DMS153 (cell line): ENCODE measurements around the gene NAT14.
"Not testable (repeated sequence)": the region's sequence is repeated elsewhere in the genome, so short reads cannot be mapped to it uniquely, and the experiment has no call there.

Source experiments
- DNase-seq: peaks from one replicate; lab custom pipeline; 2025; lab: John Stamatoyannopoulos, UW

The NAT14 gene

DNA sequence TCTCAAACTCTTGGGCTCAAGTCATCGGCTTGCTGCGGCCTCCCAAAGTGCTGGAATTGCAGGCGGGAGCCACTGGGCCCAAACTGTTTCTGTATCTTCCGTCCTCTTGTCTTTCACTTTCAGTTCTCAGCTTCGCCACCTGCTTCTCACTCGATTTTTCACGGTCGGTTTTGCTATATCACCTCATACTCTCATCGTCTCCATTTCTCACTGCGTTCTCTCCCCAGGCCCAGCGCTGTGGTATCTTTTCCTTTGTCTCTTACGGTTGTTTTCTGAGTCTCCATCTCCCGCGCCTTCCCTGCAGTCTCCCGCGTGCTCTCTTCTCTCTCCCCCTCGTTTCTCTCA is 18.1 kb downstream of the NAT14 start:
- DNase-seq, result peak; percentile 29

GRCh38 chr19:55503502-55504251 is 18.7 kb downstream of the NAT14 start:
- DNase-seq, result peak; percentile 93

DNA sequence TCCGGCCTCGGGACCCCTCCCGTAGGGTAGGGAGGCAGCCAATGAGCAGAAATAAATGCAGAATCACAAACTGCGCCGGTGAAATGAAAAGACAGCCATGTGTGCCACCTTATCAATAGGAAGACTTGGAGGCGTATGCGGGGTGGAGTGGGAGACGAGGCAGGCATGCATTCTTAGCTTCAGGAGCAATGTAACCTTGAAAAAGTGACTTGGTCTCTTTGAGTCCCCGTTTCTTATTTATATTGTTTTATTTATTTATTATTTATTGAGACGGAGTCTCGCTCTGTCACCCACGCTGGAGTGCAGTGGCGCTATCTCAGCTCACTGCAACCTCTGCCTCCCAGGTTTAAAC is 19.2 kb downstream of the NAT14 start:
- DNase-seq, result no peak

DNA sequence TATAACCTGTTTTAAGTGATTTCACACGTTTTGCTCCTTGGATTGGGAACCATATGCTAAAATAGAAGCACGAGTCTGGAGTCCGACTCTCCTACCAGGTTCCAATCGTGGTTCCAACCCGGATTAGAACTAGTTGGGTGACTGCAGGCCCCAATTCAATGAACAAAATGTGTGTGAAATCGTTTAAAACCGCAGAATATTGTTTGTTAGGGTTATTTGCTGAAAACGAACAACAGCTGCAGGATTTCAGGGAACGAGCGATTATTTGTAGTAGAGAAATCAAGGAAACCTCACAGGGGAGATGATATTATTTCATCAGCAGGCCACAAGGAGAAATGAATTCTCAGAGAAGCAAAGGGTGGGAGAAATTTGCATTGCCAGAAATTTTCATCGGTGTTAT is 20.0 kb downstream of the NAT14 start:
- no peak for DNase-seq

DNA sequence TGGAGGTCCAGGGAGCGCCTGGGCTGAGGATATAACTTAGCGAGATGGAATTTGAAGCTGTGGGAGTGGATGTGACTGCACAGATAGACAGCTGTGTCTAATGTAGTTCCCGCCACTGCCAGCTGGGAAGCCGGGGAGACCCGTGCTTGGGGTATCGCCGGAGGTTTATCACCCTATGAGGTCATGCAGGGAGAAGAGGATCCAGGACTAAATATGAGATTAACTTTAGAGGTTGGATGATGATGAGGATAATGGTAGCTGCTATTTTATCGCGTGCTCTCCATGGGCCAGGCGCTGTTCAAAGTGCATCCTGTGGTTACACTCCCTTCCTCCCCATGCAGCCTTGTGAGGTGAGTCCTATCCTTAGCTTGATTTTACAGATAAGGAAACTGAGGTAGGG is 23.1 kb downstream of the NAT14 start:
- DNase-seq, result no peak

DNA sequence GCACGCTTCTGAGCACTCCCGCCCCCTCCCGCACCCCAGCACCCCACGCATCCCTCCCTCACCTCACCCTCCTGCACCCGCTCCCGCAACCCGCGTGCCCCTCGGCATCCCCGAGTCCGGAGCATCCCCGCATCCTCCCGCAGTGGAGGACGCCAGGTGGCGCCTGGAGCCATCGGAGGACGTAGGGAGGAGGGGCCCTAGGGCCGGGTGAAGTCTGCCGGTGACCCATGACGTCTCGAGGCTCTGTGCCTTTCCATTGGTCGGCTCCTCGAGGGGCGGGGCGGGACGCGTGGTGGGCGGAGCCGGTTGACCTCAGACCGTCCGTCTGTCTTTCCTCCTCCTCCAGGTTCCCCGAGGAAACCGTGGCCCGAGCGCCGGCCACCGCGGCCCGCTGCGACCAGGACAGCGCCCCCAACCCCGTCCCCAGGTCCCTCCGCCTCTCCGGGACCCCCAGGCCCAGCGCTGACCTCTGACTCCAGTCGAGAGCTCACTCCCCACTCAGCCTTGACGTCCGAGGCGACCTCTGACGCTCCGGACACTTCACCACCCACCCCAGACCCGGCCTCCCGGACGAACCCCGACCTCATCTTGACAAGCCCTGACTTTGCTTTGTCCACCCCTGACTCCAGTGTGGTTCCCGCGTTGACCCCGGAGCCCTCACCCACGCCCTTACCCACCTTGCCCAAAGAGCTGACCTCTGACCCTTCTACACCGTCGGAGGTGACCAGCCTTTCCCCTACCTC is 32.1 kb downstream of the NAT14 start:
- peak; percentile 75 for DNase-seq

GRCh38 chr19:55519451-55520311 is 34.7 kb downstream of the NAT14 start:
- no peak for DNase-seq

- no peak for DNase-seq
Measured at GRCh38 chr19:55520691-55521292, 35.8 kb downstream of the NAT14 start.

GRCh38 chr19:55525289-55526101 is 40.5 kb downstream of the NAT14 start:
- DNase-seq, result no peak

- peak; percentile 77 for DNase-seq
Measured at GRCh38 chr19:55526216-55527196, 41.5 kb downstream of the NAT14 start.

GRCh38 chr19:55527197-55528029 is 42.4 kb downstream of the NAT14 start:
- DNase-seq, result no peak

DNA sequence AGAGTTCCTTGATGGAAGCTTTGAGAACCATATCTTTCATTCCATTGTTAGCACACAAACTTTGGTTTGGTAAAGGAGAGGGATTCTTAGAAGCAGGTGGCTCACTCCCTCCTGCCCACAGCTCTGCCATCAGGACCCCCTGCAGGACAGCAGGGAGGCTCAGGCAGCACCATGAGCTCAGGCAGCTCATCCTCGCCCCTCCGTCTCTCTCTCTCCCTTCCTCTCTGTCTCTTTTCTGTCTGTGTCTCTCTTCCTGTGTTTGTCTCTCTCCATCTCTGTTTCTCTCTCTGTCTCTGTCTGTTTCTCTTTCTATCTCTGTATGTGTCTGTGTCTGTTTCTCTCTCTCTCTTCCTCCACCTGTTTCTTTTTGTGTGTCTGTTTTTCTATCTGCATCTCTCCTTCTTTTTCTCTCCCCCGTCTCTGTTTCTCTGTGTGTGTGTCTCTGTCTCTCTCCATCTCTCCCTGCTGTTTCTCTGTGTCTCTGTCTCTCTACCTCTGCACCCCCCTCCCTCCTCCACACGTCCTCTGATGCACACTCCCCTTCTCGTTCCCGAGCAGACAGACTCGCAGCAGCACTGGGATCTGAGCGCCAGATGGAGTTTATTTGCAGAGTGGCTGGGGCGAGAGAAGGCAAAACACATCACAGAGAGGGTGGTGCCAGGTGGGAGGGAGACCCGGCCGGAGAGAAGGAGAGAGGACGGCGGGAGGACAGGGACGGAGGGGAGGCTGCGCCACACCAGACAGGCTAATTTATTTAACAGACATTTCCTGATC is 43.2 kb downstream of the NAT14 start:
- DNase-seq, result peak; percentile 68

- no peak for DNase-seq
Measured at GRCh38 chr19:55529636-55530234, 44.7 kb downstream of the NAT14 start.

- no peak for DNase-seq
Measured at GRCh38 chr19:55530996-55531395, 46.0 kb downstream of the NAT14 start.

- not testable (repeated sequence) for DNase-seq
Measured at GRCh38 chr19:55534280-55534679, 49.3 kb downstream of the NAT14 start.

- no peak for DNase-seq
Measured at GRCh38 chr19:55535173-55535964, 50.4 kb downstream of the NAT14 start.

GRCh38 chr19:55535965-55536350 is 51.0 kb downstream of the NAT14 start:
- DNase-seq, result no peak
